Osteoblast (primary cell): ENCODE data around the gene ZNF793. TPM values are rescaled to one million over a fixed set of nuclear protein-coding genes. Genes with fewer than 3 reads are reported as not detected.

Source experiments
- DNase-seq: peaks from one replicate; pipeline ENCODE4 v3.0.0; 2011; ENCODE audit warnings: low spot score, mixed read lengths; ENCODE audit not compliant: insufficient read length; ENCODE audit errors: missing footprints
- H2AFZ ChIP-seq: 2 replicates; pipeline ENCODE4 v1.6.0; 2011; ENCODE audit warnings: mild to moderate bottlenecking, low read length
- H3K27ac ChIP-seq: 2 replicates; pipeline ENCODE4 v1.5.1; 2011; ENCODE audit warnings: mild to moderate bottlenecking, low read depth, low read length, moderate library complexity
- H3K27me3 ChIP-seq: 2 replicates; pipeline ENCODE4 v1.6.0; 2012; ENCODE audit warnings: mild to moderate bottlenecking, control low read depth, inconsistent platforms, low read length, moderate library complexity; ENCODE audit not compliant: insufficient read depth
- H3K36me3 ChIP-seq: 2 replicates; pipeline ENCODE4 v1.5.1; 2011; ENCODE audit warnings: mild to moderate bottlenecking, low read length, control low read depth, moderate library complexity; ENCODE audit not compliant: insufficient read depth
- H3K4me1 ChIP-seq: 2 replicates; pipeline ENCODE4 v1.5.1; 2011; ENCODE audit warnings: mild to moderate bottlenecking, low read length, control low read depth, moderate library complexity; ENCODE audit not compliant: insufficient read depth
- H3K4me2 ChIP-seq: 2 replicates; pipeline ENCODE4 v1.6.0; 2011; ENCODE audit warnings: mild to moderate bottlenecking, low read length; ENCODE audit not compliant: insufficient read depth
- H3K4me3 ChIP-seq: fragments of 200-600 bp; sonication (generic); 3 replicates; pipeline ENCODE4 v1.5.1; 2012; ENCODE audit warnings: mild to moderate bottlenecking, low read length, inconsistent platforms; ENCODE audit not compliant: insufficient read depth
- H3K79me2 ChIP-seq: 2 replicates; pipeline ENCODE4 v1.6.0; 2012; ENCODE audit warnings: mild to moderate bottlenecking, low read length, control low read depth, inconsistent platforms; ENCODE audit not compliant: insufficient read depth
- H3K9me3 ChIP-seq: 2 replicates; pipeline ENCODE4 v1.5.1; 2011; ENCODE audit warnings: low read depth, low read length, control low read depth
- H4K20me1 ChIP-seq: 2 replicates; pipeline ENCODE4 v1.6.0; 2012; ENCODE audit warnings: mild to moderate bottlenecking, low read length, control low read depth; ENCODE audit not compliant: insufficient read depth
- total RNA-seq: library from RNA; depleted of rRNA; stranded (reverse); fragments of >200 nt; gene quantifications from 2 replicates; pipeline ENCODE4 v1.2.3, GENCODE V29; 2012
- TF ChIP-seq, protein P1 (sequence below): IDR thresholded peaks from 2 replicates; pipeline ENCODE4 v1.5.1; 2011; ENCODE audit warnings: mild to moderate bottlenecking, low read depth, low read length, moderate library complexity; ENCODE audit errors: extremely low read depth

ZNF793 gene
- total RNA-seq, 1 donor = 1.8 TPM

DNA sequence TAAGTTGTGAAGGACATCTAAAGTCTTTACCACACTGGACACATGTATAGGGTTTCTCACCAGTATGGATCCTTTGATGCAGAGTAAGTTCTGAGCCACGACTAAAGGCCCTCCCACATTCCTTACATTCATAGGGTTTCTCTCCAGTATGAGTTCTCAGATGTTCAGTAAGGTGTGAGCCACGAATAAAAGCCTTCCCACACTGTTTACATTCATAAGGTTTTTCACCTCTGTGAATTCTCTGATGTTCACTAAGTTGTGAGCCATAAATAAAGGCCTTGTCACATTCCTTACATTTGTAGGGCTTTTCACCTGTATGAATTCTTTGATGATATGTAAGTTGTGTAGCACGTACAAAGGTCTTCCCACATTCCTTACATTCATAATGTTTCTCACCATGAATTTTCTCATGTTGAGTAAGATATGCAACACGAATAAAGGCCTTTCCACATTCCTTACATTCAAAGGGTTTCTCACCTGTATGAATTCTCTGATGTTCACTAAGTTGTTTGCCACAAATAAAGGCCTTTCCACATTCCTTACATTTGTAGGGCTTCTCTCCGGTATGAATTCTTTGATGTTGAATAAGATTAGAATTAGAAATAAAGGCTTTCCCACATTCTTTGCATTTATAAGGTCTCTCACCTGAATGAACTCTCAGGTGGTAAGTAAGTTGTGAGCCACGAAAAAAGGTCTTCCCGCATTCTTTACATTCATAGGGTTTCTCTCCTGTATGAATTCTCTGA is 58.1 kb downstream of the ZNF793 start:
- Histone ChIP-seq H3K4me2 (no peak overlapping the region), H3K4me1 (no peaks in the 10 kb centered on the region), H3K9me3 (peaks cover 54% of the 10 kb centered on the region), H3K4me3 (no peak overlapping the region), H3K36me3 (no peaks in the 10 kb centered on the region), H2AFZ (no peak overlapping the region), H4K20me1 (no peaks in the 10 kb centered on the region), H3K79me2 (no peaks in the 10 kb centered on the region), H3K27me3 (no peaks in the 10 kb centered on the region), H3K27ac (no peak overlapping the region)
- peak; percentile 32 for DNase-seq
- TF ChIP-seq, protein P1, sequence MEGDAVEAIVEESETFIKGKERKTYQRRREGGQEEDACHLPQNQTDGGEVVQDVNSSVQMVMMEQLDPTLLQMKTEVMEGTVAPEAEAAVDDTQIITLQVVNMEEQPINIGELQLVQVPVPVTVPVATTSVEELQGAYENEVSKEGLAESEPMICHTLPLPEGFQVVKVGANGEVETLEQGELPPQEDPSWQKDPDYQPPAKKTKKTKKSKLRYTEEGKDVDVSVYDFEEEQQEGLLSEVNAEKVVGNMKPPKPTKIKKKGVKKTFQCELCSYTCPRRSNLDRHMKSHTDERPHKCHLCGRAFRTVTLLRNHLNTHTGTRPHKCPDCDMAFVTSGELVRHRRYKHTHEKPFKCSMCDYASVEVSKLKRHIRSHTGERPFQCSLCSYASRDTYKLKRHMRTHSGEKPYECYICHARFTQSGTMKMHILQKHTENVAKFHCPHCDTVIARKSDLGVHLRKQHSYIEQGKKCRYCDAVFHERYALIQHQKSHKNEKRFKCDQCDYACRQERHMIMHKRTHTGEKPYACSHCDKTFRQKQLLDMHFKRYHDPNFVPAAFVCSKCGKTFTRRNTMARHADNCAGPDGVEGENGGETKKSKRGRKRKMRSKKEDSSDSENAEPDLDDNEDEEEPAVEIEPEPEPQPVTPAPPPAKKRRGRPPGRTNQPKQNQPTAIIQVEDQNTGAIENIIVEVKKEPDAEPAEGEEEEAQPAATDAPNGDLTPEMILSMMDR = no peak

DNA sequence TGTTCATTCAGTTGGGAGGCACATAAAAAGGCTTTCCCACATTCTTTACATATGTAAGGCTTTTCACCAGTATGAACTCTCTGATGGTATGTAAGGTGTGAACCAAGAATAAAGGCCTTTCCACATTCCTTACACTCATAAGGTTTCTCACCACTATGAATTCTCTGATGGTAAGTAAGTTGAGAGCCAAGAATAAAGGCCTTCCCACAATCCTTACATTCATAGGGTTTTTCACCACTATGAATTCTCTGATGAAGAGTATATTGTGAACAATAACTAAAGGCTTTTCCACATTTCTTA is 58.6 kb downstream of the ZNF793 start:
- H3K4me3 ChIP-seq = no peak overlapping the region
- no peak overlapping the region for H3K27ac ChIP-seq
- DNase-seq = no peak
- H3K36me3 ChIP-seq = no peaks in the 10 kb centered on the region
- H3K9me3 ChIP-seq = peaks cover 59% of the 10 kb centered on the region
- H2AFZ ChIP-seq = no peak overlapping the region
- H3K4me1 ChIP-seq = no peaks in the 10 kb centered on the region
- H3K27me3 ChIP-seq = no peaks in the 10 kb centered on the region
- TF ChIP-seq, protein P1 = no peak
- H3K4me2 ChIP-seq = no peak overlapping the region
- H4K20me1 ChIP-seq = no peaks in the 10 kb centered on the region
- no peaks in the 10 kb centered on the region for H3K79me2 ChIP-seq

DNA sequence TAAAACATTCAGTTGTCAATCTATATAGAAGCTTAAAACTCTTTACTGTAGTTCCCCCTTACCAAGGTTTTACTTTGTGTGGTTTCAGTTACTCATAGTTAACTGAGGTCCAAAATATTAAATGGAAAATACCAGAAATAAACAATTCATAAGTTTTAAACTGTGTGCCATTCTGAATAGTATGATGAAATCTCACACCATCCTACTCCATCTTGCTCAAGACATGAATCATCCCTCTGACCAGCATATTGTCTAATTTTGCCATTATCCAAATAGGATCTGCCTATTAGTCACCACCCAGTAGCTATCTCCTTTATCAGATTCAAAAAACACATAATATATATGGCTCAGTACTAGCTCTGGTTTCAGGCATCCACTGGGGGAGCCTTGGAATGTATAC is 65.5 kb downstream of the ZNF793 start:
- no peak overlapping the region for H3K4me3 ChIP-seq
- H3K36me3 ChIP-seq = no peaks in the 10 kb centered on the region
- TF ChIP-seq, protein P1 = no peak
- no peaks in the 10 kb centered on the region for H3K79me2 ChIP-seq
- no peak overlapping the region for H3K4me2 ChIP-seq
- H3K9me3 ChIP-seq = peaks cover 30% of the 10 kb centered on the region
- H2AFZ ChIP-seq = no peak overlapping the region
- no peaks in the 10 kb centered on the region for H3K27me3 ChIP-seq
- H3K27ac ChIP-seq = no peak overlapping the region
- H4K20me1 ChIP-seq = no peaks in the 10 kb centered on the region
- no peaks in the 10 kb centered on the region for H3K4me1 ChIP-seq
- no peak for DNase-seq

DNA sequence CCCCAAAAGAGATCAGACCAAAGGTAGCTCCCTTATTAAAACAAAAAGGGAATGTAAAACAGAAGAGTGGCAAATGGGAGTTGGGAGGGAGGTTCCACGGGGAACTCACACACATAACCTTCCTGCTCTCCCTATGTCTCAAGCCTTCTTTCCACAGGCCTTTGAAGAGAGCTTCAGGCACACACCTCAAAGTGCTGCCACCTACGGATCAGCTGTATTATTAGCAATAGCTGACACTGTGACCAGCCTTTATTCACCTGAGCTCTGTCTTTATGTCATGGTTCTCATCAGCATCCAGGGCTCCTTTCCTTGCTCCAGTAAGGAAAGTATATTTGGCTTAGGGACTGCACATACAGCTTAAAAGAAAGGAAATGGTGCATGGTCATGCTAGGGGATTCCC is 76.6 kb downstream of the ZNF793 start:
- Histone ChIP-seq H4K20me1 (no peaks in the 10 kb centered on the region), H3K27ac (no peak overlapping the region), H3K4me1 (no peaks in the 10 kb centered on the region), H3K27me3 (no peaks in the 10 kb centered on the region), H2AFZ (no peak overlapping the region), H3K36me3 (peaks cover 3% of the 10 kb centered on the region), H3K9me3 (peaks cover 3% of the 10 kb centered on the region), H3K4me2 (no peak overlapping the region), H3K4me3 (no peak overlapping the region), H3K79me2 (no peaks in the 10 kb centered on the region)
- no peak for DNase-seq
- TF ChIP-seq, protein P1 = no peak

Other genes starting within 250 kb of the ZNF793 start
- gene ZNF527, start 135.8 kb upstream of the ZNF793 start, total RNA-seq = 5.4 and 7.4 TPM in 2 replicates
- 6.9 and 7.1 TPM in 2 replicates for gene ZNF569, start 39.5 kb upstream of the ZNF793 start, total RNA-seq
- 6.9 and 12.4 TPM in 2 replicates for gene ZNF570, start 37.6 kb upstream of the ZNF793 start, total RNA-seq
- gene ZNF571, start 87.9 kb downstream of the ZNF793 start, total RNA-seq = 5.6 and 6.2 TPM in 2 replicates
- gene ZNF540, start 87.9 kb downstream of the ZNF793 start, total RNA-seq = 0.72 and 2.1 TPM in 2 replicates
- 19.2 and 24.2 TPM in 2 replicates for gene ZFP30, start 148.5 kb downstream of the ZNF793 start, total RNA-seq
- 3.6 and 4.7 TPM in 2 replicates for gene ZNF607, start 212.8 kb downstream of the ZNF793 start, total RNA-seq